ENCODE data around the gene VPS54.
"Not testable (repeated sequence)": the region's sequence is repeated elsewhere in the genome, so short reads cannot be mapped to it uniquely, and the experiment has no call there.

Gene VPS54

GRCh38 chr2:63863707-63864106 lies 155.5 kb downstream of the VPS54 start:
- no peak for DNase-seq

GRCh38 chr2:63862806-63863205 lies 156.4 kb downstream of the VPS54 start:
- DNase-seq = no peak

GRCh38 chr2:63861220-63861822 lies 157.9 kb downstream of the VPS54 start:
- no peak for DNase-seq

GRCh38 chr2:63858291-63858690 lies 160.9 kb downstream of the VPS54 start:
- DNase-seq = no peak

- DNase-seq = peak; percentile 67
These were observed 163.0 kb downstream of the VPS54 start for GRCh38 chr2:63856303-63856603.

- DNase-seq = no peak
These were observed 163.6 kb downstream of the VPS54 start for GRCh38 chr2:63855418-63856302.

- no peak for DNase-seq
These were observed 165.5 kb downstream of the VPS54 start for GRCh38 chr2:63853527-63854310.

GRCh38 chr2:63851691-63852311 lies 167.4 kb downstream of the VPS54 start:
- no peak for DNase-seq

- no peak for DNase-seq
These were observed 168.6 kb downstream of the VPS54 start for GRCh38 chr2:63850649-63851048.

GRCh38 chr2:63850204-63850571 lies 169.0 kb downstream of the VPS54 start:
- DNase-seq = no peak

- DNase-seq = no peak
These were observed 169.6 kb downstream of the VPS54 start for GRCh38 chr2:63849381-63850203.

GRCh38 chr2:63847571-63847970 lies 171.7 kb downstream of the VPS54 start:
- DNase-seq = not testable (repeated sequence)

GRCh38 chr2:63846487-63846886 lies 172.7 kb downstream of the VPS54 start:
- DNase-seq = no peak

- no peak for DNase-seq
These were observed 173.4 kb downstream of the VPS54 start for GRCh38 chr2:63845866-63846265.

- no peak for DNase-seq
These were observed 174.6 kb downstream of the VPS54 start for GRCh38 chr2:63844616-63845015.

GRCh38 chr2:63843791-63844190 lies 175.4 kb downstream of the VPS54 start:
- no peak for DNase-seq

GRCh38 chr2:63843093-63843492 lies 176.1 kb downstream of the VPS54 start:
- DNase-seq = no peak

GRCh38 chr2:63842149-63843061 lies 176.8 kb downstream of the VPS54 start:
- DNase-seq = peak; percentile 47

All from KG1 (cell line).